Trophoblast cell (in vitro differentiated cells and primary cell): ENCODE data around the gene EOMES.

ENCODE experiments used
- DNase-seq, 2 donors: peaks; one replicate each; pipeline ENCODE4 v3.0.0-alpha.2; 2016
- H2AFZ ChIP-seq: 2 replicates; pipeline ENCODE4 v1.6.1; 2013; ENCODE audit warnings: low read length, moderate library complexity, mild to moderate bottlenecking; ENCODE audit not compliant: insufficient read depth, poor library complexity
- H2AK5ac ChIP-seq: 2 replicates; pipeline ENCODE4 v1.6.1; 2013; ENCODE audit warnings: mild to moderate bottlenecking, low read length
- H2BK120ac ChIP-seq: 2 replicates; pipeline ENCODE4 v1.6.1; 2013; ENCODE audit warnings: low read length, mild to moderate bottlenecking, moderate library complexity; ENCODE audit not compliant: insufficient read depth, poor library complexity
- H2BK12ac ChIP-seq: 2 replicates; pipeline ENCODE4 v1.6.1; 2013; ENCODE audit warnings: mild to moderate bottlenecking, low read length, moderate library complexity
- H2BK5ac ChIP-seq: 2 replicates; pipeline ENCODE4 v1.6.1; 2013; ENCODE audit warnings: low read length, low read depth, moderate library complexity, mild to moderate bottlenecking; ENCODE audit not compliant: poor library complexity
- H3K14ac ChIP-seq: 2 replicates; pipeline ENCODE4 v1.6.1; 2013; ENCODE audit warnings: mild to moderate bottlenecking, low read length
- H3K18ac ChIP-seq: 2 replicates; pipeline ENCODE4 v1.6.1; 2013; ENCODE audit warnings: mild to moderate bottlenecking, low read length
- H3K23ac ChIP-seq: 2 replicates; pipeline ENCODE4 v1.6.1; 2013; ENCODE audit warnings: low read length
- H3K27ac ChIP-seq: 2 replicates; pipeline ENCODE4 v1.5.1; 2013; ENCODE audit warnings: low read depth, mild to moderate bottlenecking, inconsistent platforms, low read length, moderate library complexity
- H3K27me3 ChIP-seq: 2 replicates; pipeline ENCODE4 v1.6.1; 2013; ENCODE audit warnings: inconsistent platforms, mild to moderate bottlenecking, low read length, moderate library complexity; ENCODE audit not compliant: insufficient read depth
- H3K36me3 ChIP-seq, 2 experiments: 1 replicate in 1 of 2; 2 replicates in 1 of 2; pipeline ENCODE4 v1.6.1; 2013; ENCODE audit warnings: low read length in 2 of 2, mild to moderate bottlenecking in 2 of 2, moderate library complexity in 1 of 2; ENCODE audit not compliant: insufficient read depth in 2 of 2, control insufficient read depth in 1 of 2
- H3K4ac ChIP-seq: 2 replicates; pipeline ENCODE4 v1.6.1; 2013; ENCODE audit warnings: low read depth, mild to moderate bottlenecking, low read length, moderate library complexity
- H3K4me1 ChIP-seq, 2 experiments: 1 replicate in 1 of 2; 2 replicates in 1 of 2; pipeline ENCODE4 v1.6.1; 2013; ENCODE audit warnings: low read length in 2 of 2, mild to moderate bottlenecking in 2 of 2, moderate library complexity in 1 of 2; ENCODE audit not compliant: insufficient read depth in 2 of 2, control insufficient read depth in 1 of 2
- H3K4me2 ChIP-seq: 2 replicates; pipeline ENCODE4 v1.6.1; 2013; ENCODE audit warnings: inconsistent platforms, mild to moderate bottlenecking, low read length, moderate library complexity
- H3K4me3 ChIP-seq: 2 replicates; pipeline ENCODE4 v1.5.1; 2013; ENCODE audit warnings: mild to moderate bottlenecking, low read depth, low read length, inconsistent platforms
- H3K79me1 ChIP-seq: one replicate; pipeline ENCODE4 v1.6.1; 2013; ENCODE audit warnings: low read length
- H3K79me2 ChIP-seq: 2 replicates; pipeline ENCODE4 v1.6.1; 2013; ENCODE audit warnings: low read length, mild to moderate bottlenecking; ENCODE audit not compliant: control insufficient read depth, insufficient read depth, poor library complexity
- H3K9ac ChIP-seq: 2 replicates; pipeline ENCODE4 v1.6.1; 2013; ENCODE audit warnings: mild to moderate bottlenecking, low read length
- H3K9me3 ChIP-seq: 2 replicates; pipeline ENCODE4 v1.6.1; 2013; ENCODE audit warnings: low read depth, mild to moderate bottlenecking, control low read depth, inconsistent platforms, low read length; ENCODE audit not compliant: insufficient read depth
- H4K12ac ChIP-seq: 2 replicates; pipeline ENCODE4 v1.6.1; 2013; ENCODE audit warnings: low read depth, mild to moderate bottlenecking, low read length, moderate library complexity
- H4K8ac ChIP-seq: 2 replicates; pipeline ENCODE4 v1.6.1; 2013; ENCODE audit warnings: low read depth, mild to moderate bottlenecking, low read length, moderate library complexity
- H4K91ac ChIP-seq: one replicate; pipeline ENCODE4 v1.6.1; 2013; ENCODE audit warnings: low read depth, mild to moderate bottlenecking, low read length, moderate library complexity
- WGBS: extraction: QIAGEN DNeasy Blood & Tissue Kit; methylation state at CpG from one replicate; pipeline ENCODE4 v1.1.7; 2013; ENCODE audit warnings: missing lambda C conversion rate; ENCODE audit not compliant: insufficient read length, insufficient coverage; ENCODE audit errors: extremely low coverage; 5-methylcytosine and 5-hydroxymethylcytosine counted together

Gene EOMES

GRCh38 chr3:27756877-27757276 is 34.8 kb upstream of the EOMES start:
- H3K79me1 ChIP-seq = no peaks in the 10 kb centered on the region
- H3K9ac ChIP-seq = no peak overlapping the region
- no peaks in the 10 kb centered on the region for H3K4me1 ChIP-seq
- no peak overlapping the region for H3K18ac ChIP-seq
- no peak overlapping the region for H4K12ac ChIP-seq
- no peak overlapping the region for H3K27ac ChIP-seq
- H3K79me2 ChIP-seq = no peaks in the 10 kb centered on the region
- H4K91ac ChIP-seq = no peak overlapping the region
- no peak overlapping the region for H2BK120ac ChIP-seq
- no CpG with 5 or more reads among the region's 2 CpGs for WGBS
- no peak overlapping the region for H4K8ac ChIP-seq
- H3K23ac ChIP-seq = no peak overlapping the region
- H2BK5ac ChIP-seq = no peak overlapping the region
- H3K27me3 ChIP-seq = no peaks in the 10 kb centered on the region
- H3K14ac ChIP-seq = no peak overlapping the region
- H2AK5ac ChIP-seq = no peak overlapping the region
- no peak overlapping the region for H3K4ac ChIP-seq
- H2BK12ac ChIP-seq = no peak overlapping the region
- DNase-seq = no peak
- no peak overlapping the region for H3K4me3 ChIP-seq
- H3K9me3 ChIP-seq = no peaks in the 10 kb centered on the region
- no peaks in the 10 kb centered on the region for H3K36me3 ChIP-seq
- no peak overlapping the region for H3K4me2 ChIP-seq
- H2AFZ ChIP-seq = no peak overlapping the region

GRCh38 chr3:27752926-27753325 is 30.8 kb upstream of the EOMES start:
- Histone ChIP-seq H4K12ac (no peak overlapping the region), H2AFZ (no peak overlapping the region), H3K27me3 (no peaks in the 10 kb centered on the region), H3K36me3 (no peaks in the 10 kb centered on the region), H2BK12ac (no peak overlapping the region), H3K4me2 (no peak overlapping the region), H2BK5ac (no peak overlapping the region), H3K9ac (no peak overlapping the region), H3K79me2 (no peaks in the 10 kb centered on the region), H3K23ac (no peak overlapping the region), H3K18ac (no peak overlapping the region), H3K27ac (no peak overlapping the region), H3K4ac (no peak overlapping the region), H2BK120ac (no peak overlapping the region), H3K9me3 (no peaks in the 10 kb centered on the region), H4K91ac (no peak overlapping the region), H3K4me1 (no peaks in the 10 kb centered on the region), H2AK5ac (no peak overlapping the region), H4K8ac (no peak overlapping the region), H3K79me1 (no peaks in the 10 kb centered on the region), H3K14ac (no peak overlapping the region), H3K4me3 (no peak overlapping the region)
- no CpG with 5 or more reads among the region's 1 CpG for WGBS
- no peak for DNase-seq

GRCh38 chr3:27749643-27750042 is 27.5 kb upstream of the EOMES start:
- Histone ChIP-seq H3K23ac (no peak overlapping the region), H2BK120ac (no peak overlapping the region), H2BK5ac (no peak overlapping the region), H3K4me1 (no peaks in the 10 kb centered on the region), H3K27me3 (no peaks in the 10 kb centered on the region), H3K9me3 (no peaks in the 10 kb centered on the region), H4K91ac (no peak overlapping the region), H3K14ac (no peak overlapping the region), H2BK12ac (no peak overlapping the region), H3K79me1 (no peaks in the 10 kb centered on the region), H3K4me3 (no peak overlapping the region), H2AK5ac (no peak overlapping the region), H4K12ac (no peak overlapping the region), H3K4ac (no peak overlapping the region), H3K18ac (no peak overlapping the region), H2AFZ (no peak overlapping the region), H3K79me2 (no peaks in the 10 kb centered on the region), H3K9ac (no peak overlapping the region), H3K27ac (no peak overlapping the region), H3K4me2 (no peak overlapping the region), H3K36me3 (no peaks in the 10 kb centered on the region), H4K8ac (no peak overlapping the region)
- WGBS = no CpG with 5 or more reads among the region's 1 CpG
- no peak for DNase-seq

GRCh38 chr3:27746838-27747237 is 24.7 kb upstream of the EOMES start:
- no CpG with 5 or more reads among the region's 3 CpGs for WGBS

More at GRCh38 chr3:27746838-27747237, 24.7 kb upstream of the EOMES start:
- Histone ChIP-seq H3K4me1 (no peaks in the 10 kb centered on the region), H2AK5ac (no peak overlapping the region), H3K9me3 (no peaks in the 10 kb centered on the region), H3K18ac (no peak overlapping the region), H3K36me3 (no peaks in the 10 kb centered on the region), H3K14ac (no peak overlapping the region), H3K27ac (no peak overlapping the region), H3K23ac (no peak overlapping the region), H3K4me3 (no peak overlapping the region), H2BK5ac (no peak overlapping the region), H3K4ac (no peak overlapping the region), H3K4me2 (no peak overlapping the region), H3K9ac (no peak overlapping the region), H4K91ac (no peak overlapping the region), H3K27me3 (no peaks in the 10 kb centered on the region), H2AFZ (no peak overlapping the region), H2BK120ac (no peak overlapping the region), H2BK12ac (no peak overlapping the region), H4K8ac (no peak overlapping the region), H3K79me1 (no peaks in the 10 kb centered on the region), H4K12ac (no peak overlapping the region), H3K79me2 (no peaks in the 10 kb centered on the region)
- no peak for DNase-seq
